ENCODE results near the gene MYO6. TPM values are rescaled to one million over a fixed set of nuclear protein-coding genes. Genes with fewer than 3 reads are reported as not detected.

Gene MYO6
- total and polyA plus RNA-seq, 2 donors from 2014 or later = 32.0 to 114 TPM

DNA sequence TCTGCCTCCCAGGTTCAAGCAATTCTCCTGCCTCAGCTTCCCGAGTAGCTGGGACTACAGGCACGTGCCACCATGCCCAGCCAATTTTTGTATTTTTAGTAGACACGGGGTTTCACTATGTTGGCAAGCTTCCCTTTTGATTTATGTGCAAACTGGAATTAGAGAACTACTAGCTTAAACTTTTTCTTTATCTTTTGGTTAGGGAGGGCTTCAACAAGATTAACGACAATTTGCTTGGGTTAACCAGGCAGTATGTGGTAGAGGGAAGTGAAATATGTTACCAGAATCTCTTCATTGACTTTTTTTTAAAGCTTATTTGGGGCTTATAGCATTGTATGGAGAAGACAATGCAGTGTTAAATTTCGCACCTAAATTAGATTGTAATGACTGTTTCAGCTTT lies 9.0 kb downstream of the MYO6 start:
- Histone ChIP-seq H3K9ac (ENCODE audit: low read length in 3 of 3) (no peak overlapping the region), H3K4me1 (ENCODE audit: control insufficient read depth in 2 of 3, insufficient read depth in 2 of 3, low read depth in 1 of 3, low read length in 3 of 3) (peaks cover 0 to 24% (median 4%) of the 10 kb centered on the region in 3 donors), H3K27ac (ENCODE audit: low read depth in 2 of 2, low read length in 2 of 2) (no peak overlapping the region), H3K27me3 (ENCODE audit: control insufficient read depth, insufficient read depth, low read length) (no peaks in the 10 kb centered on the region), H3K9me3 (ENCODE audit: control insufficient read depth in 2 of 3, insufficient read depth in 1 of 3, low read length in 3 of 3) (no peaks in the 10 kb centered on the region), H3K36me3 (ENCODE audit: control insufficient read depth in 2 of 3, insufficient read depth in 3 of 3, low read length in 3 of 3) (no peaks in the 10 kb centered on the region), H3K4me3 (ENCODE audit: low read length in 3 of 3) (no peak overlapping the region)
- TF ChIP-seq CTCF (IDR thresholded peaks at IDR 0.05; ENCODE audit: borderline replicate concordance, extremely low read depth, insufficient read depth) = no peak
- no peak for DNase-seq
- intact Hi-C loops (cut with DNase I) = no loop called here
- no peak for FAIRE-seq

DNA sequence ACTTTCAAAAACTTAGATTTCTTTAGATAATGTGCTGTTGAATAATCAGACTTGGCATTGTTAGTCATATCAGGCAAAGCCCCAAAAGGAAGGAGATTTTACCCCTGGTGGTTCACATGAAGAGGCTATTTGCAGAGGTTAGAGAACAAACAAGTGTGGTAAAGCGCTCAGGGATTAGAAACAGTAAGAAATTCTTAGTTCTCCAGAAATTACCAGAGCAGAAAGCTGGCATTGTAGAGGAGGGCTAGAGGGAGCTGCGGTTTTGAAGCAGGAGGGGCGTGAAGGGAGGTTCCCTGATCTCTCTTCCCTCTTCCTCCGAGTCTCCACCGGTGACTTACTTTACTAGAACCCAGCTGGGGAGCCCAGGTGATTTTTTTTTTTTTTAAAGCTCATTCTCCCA lies 10.2 kb downstream of the MYO6 start:
- H3K27ac ChIP-seq (ENCODE audit: low read depth in 2 of 2, low read length in 2 of 2) = no peak overlapping the region
- H3K9me3 ChIP-seq (ENCODE audit: control insufficient read depth in 2 of 3, insufficient read depth in 1 of 3, low read length in 3 of 3) = no peaks in the 10 kb centered on the region
- no peaks in the 10 kb centered on the region for H3K27me3 ChIP-seq (ENCODE audit: control insufficient read depth, insufficient read depth, low read length)
- FAIRE-seq (no peak), DNase-seq (peak in 1 of 5 donors; percentile 19)
- peaks cover 0 to 27% (median 5%) of the 10 kb centered on the region in 3 donors for H3K4me1 ChIP-seq (ENCODE audit: control insufficient read depth in 2 of 3, insufficient read depth in 2 of 3, low read depth in 1 of 3, low read length in 3 of 3)
- H3K4me3 ChIP-seq (ENCODE audit: low read length in 3 of 3) = no peak overlapping the region
- no peak for TF ChIP-seq CTCF (IDR thresholded peaks at IDR 0.05; ENCODE audit: borderline replicate concordance, extremely low read depth, insufficient read depth)
- H3K36me3 ChIP-seq (ENCODE audit: control insufficient read depth in 2 of 3, insufficient read depth in 3 of 3, low read length in 3 of 3) = peaks cover 0 to 4% (median 0%) of the 10 kb centered on the region in 3 donors
- intact Hi-C loops (cut with DNase I) = no loop called here
- no peak overlapping the region for H3K9ac ChIP-seq (ENCODE audit: low read length in 3 of 3)

GRCh38 chr6:75760320-75760719 lies 11.3 kb downstream of the MYO6 start:
- H3K4me3 ChIP-seq (ENCODE audit: low read length in 3 of 3) = no peak overlapping the region
- no peaks in the 10 kb centered on the region for H3K9me3 ChIP-seq (ENCODE audit: control insufficient read depth in 2 of 3, insufficient read depth in 1 of 3, low read length in 3 of 3)
- peaks cover 0 to 7% (median 0%) of the 10 kb centered on the region in 3 donors for H3K36me3 ChIP-seq (ENCODE audit: control insufficient read depth in 2 of 3, insufficient read depth in 3 of 3, low read length in 3 of 3)
- intact Hi-C loops (cut with DNase I) = no loop called here
- H3K9ac ChIP-seq (ENCODE audit: low read length in 3 of 3) = no peak overlapping the region
- H3K27me3 ChIP-seq (ENCODE audit: control insufficient read depth, insufficient read depth, low read length) = no peaks in the 10 kb centered on the region
- no peak overlapping the region for H3K27ac ChIP-seq (ENCODE audit: low read depth in 2 of 2, low read length in 2 of 2)
- H3K4me1 ChIP-seq (ENCODE audit: control insufficient read depth in 2 of 3, insufficient read depth in 2 of 3, low read depth in 1 of 3, low read length in 3 of 3) = peaks cover 0 to 29% (median 5%) of the 10 kb centered on the region in 3 donors
- DNase-seq (no peak), FAIRE-seq (no peak)
- TF ChIP-seq CTCF (IDR thresholded peaks at IDR 0.05; ENCODE audit: borderline replicate concordance, extremely low read depth, insufficient read depth) = no peak

GRCh38 chr6:75761489-75761888 lies 12.4 kb downstream of the MYO6 start:
- DNase-seq (no peak), FAIRE-seq (no peak)
- H3K4me3 ChIP-seq (ENCODE audit: low read length in 3 of 3) = no peak overlapping the region
- TF ChIP-seq CTCF (IDR thresholded peaks at IDR 0.05; ENCODE audit: borderline replicate concordance, extremely low read depth, insufficient read depth) = no peak
- H3K36me3 ChIP-seq (ENCODE audit: control insufficient read depth in 2 of 3, insufficient read depth in 3 of 3, low read length in 3 of 3) = peaks cover 0 to 7% (median 0%) of the 10 kb centered on the region in 3 donors
- H3K9ac ChIP-seq (ENCODE audit: low read length in 3 of 3) = no peak overlapping the region
- no peaks in the 10 kb centered on the region for H3K9me3 ChIP-seq (ENCODE audit: control insufficient read depth in 2 of 3, insufficient read depth in 1 of 3, low read length in 3 of 3)
- H3K4me1 ChIP-seq (ENCODE audit: control insufficient read depth in 2 of 3, insufficient read depth in 2 of 3, low read depth in 1 of 3, low read length in 3 of 3) = peaks cover 0 to 29% (median 5%) of the 10 kb centered on the region in 3 donors
- intact Hi-C loops (cut with DNase I) = no loop called here
- no peaks in the 10 kb centered on the region for H3K27me3 ChIP-seq (ENCODE audit: control insufficient read depth, insufficient read depth, low read length)
- no peak overlapping the region for H3K27ac ChIP-seq (ENCODE audit: low read depth in 2 of 2, low read length in 2 of 2)

Measured in kidney (tissue), 14 donors.